ENCODE data around the gene IL34.
A peak's percentile ranks its signal among the peaks of the same experiment; 100 is the strongest.

The IL34 gene

DNA sequence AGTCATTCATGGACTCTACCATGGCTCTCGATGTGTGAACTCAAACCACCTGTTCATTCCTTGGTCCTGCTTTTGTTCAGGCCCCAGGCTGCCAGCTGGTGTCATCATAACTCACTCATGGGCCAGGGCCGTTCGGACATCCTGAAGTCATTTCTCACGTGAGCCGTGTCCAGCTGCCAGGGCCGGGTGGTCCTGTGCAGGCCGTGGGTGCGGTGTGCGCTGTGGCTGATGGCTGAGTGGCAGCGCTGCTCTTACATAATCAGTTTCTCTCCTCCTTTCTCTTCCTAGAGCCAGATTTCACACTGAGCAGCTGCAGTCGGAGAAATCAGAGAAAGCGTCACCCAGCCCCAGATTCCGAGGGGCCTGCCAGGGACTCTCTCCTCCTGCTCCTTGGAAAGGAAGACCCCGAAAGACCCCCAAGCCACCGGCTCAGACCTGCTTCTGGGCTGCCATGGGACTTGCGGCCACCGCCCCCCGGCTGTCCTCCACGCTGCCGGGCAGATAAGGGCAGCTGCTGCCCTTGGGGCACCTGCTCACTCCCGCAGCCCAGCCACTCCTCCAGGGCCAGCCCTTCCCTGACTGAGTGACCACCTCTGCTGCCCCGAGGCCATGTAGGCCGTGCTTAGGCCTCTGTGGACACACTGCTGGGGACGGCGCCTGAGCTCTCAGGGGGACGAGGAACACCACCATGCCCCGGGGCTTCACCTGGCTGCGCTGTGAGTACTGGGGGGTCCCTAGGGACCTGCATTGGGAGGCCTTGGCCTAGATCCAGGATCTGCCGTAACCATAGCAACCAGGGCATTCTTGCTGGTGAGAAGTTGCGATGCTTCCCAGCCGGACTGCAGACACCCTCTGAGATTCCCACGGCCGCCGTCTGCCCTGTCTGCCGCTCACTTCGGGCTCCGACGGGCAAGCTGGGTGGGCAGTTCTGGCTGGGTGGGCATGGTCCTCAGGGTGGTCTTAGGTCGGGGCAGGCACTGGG, at the start of gene IL34:
Gene IL34, plus strand, starts transcription at position 300 of the 982 bp plus-strand sequence. Its CDS starts 389 bp downstream, at position 689.
- no peak for DNase-seq (ENCODE audit: low read depth, low spot score)
- TF ChIP-seq, protein P1, sequence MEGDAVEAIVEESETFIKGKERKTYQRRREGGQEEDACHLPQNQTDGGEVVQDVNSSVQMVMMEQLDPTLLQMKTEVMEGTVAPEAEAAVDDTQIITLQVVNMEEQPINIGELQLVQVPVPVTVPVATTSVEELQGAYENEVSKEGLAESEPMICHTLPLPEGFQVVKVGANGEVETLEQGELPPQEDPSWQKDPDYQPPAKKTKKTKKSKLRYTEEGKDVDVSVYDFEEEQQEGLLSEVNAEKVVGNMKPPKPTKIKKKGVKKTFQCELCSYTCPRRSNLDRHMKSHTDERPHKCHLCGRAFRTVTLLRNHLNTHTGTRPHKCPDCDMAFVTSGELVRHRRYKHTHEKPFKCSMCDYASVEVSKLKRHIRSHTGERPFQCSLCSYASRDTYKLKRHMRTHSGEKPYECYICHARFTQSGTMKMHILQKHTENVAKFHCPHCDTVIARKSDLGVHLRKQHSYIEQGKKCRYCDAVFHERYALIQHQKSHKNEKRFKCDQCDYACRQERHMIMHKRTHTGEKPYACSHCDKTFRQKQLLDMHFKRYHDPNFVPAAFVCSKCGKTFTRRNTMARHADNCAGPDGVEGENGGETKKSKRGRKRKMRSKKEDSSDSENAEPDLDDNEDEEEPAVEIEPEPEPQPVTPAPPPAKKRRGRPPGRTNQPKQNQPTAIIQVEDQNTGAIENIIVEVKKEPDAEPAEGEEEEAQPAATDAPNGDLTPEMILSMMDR (IDR thresholded peaks at IDR 0.05; ENCODE audit: low read depth, low read length) = no peak
- in situ Hi-C loops (cut with HindIII; ENCODE audit: low sequenced_read_pairs) = no loop called here
- no peak within 1 kb of the TSS for H3K4me3 ChIP-seq (ENCODE audit: low read depth, low read length)

DNA sequence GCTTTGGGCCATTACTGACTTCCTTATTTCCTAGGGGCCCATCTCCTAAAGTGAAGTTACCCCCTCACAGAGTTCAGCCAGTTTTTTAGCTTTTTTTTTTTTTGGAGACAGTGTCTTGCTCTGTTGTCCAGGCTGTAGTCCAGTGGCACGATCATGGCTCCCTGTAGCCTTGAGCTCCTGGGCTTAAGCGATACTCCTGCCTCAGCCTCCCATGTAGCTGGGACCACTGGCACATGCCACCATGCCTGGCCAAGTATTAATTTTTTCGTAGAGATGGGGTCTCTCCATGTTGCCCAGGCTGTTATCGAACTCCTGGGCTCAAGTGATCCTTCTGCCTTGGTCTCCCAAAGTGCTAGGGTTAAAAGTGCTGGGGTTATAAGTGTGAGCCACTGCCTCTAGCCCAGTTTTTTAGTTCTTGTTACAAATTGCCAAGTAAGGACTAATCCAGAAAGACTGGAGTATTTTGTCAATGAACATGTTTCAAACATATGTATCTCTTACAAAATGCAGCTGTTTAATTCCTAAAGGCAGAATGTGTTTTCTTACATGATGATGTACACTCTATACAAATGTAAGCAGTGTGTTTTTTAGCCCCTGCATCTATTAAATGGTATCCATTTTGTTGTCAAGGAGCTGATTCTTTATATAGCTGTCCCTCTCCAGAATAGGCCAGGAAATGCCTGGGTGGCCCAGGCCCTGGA, 49.1 kb upstream of the IL34 start:
- in situ Hi-C loops (cut with HindIII; ENCODE audit: low sequenced_read_pairs) = no loop called here
- DNase-seq (ENCODE audit: low read depth, low spot score) = no peak
- TF ChIP-seq, protein P1 (IDR thresholded peaks at IDR 0.05; ENCODE audit: low read depth, low read length) = no peak
- no peak overlapping the region for H3K4me3 ChIP-seq (ENCODE audit: low read depth, low read length)

DNA sequence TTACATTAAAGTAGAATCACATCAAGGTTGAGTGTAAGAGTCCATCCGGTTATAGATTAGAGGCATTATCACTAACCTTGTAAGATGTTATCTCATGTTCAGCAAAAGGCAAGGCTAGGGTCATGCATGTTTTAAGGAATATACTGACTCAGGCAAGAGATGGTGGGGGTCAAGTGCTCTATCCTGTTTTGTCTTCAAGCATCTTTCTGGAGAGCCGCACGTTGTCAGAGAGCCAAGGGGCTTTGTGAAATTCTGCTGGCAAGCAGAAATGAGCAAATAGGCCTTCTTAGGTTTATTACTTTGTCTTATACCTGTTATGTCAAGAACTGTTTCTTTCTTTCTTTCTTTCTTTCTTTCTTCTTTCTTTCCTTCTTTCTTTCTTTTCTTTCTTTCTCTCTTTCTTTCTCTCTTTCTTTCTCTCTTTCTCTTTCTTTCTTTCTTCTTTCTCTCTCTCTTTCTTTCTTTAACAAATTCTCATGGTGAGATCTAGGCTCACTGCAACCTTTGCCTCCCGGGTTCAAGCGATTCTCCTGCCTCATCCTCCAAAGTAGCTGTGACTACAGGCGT, 47.3 kb upstream of the IL34 start:
- TF ChIP-seq, protein P1 (IDR thresholded peaks at IDR 0.05; ENCODE audit: low read depth, low read length) = no peak
- in situ Hi-C loops (cut with HindIII; ENCODE audit: low sequenced_read_pairs) = no loop called here

DNA sequence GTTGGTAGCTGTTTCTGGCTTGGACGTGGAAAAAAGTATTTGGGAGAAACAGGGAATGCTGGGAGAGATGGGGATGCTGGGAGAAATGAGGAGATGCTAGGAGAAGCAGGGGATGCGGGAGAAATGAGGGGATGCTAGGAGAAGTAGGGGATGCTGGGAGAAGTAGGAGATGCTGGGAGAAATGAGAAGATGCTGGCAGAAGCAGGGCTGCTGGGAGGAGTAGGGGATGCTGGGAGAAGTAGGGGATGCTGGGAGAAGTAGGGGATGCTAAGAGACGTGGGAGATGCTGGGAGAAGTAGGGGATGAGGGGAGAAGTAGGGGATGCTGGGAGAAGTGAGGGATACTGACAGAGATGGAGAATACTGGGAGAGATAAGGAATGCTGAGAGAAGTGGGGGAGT, 45.6 kb upstream of the IL34 start:
- in situ Hi-C loops (cut with HindIII; ENCODE audit: low sequenced_read_pairs) = no loop called here
- TF ChIP-seq, protein P1 (IDR thresholded peaks at IDR 0.05; ENCODE audit: low read depth, low read length) = no peak
- no peak for DNase-seq (ENCODE audit: low read depth, low spot score)

More for the DNA sequence above, 47.3 kb upstream of the IL34 start:
- no peak overlapping the region for H3K4me3 ChIP-seq (ENCODE audit: low read depth, low read length)
- DNase-seq (ENCODE audit: low read depth, low spot score) = no peak

DNA sequence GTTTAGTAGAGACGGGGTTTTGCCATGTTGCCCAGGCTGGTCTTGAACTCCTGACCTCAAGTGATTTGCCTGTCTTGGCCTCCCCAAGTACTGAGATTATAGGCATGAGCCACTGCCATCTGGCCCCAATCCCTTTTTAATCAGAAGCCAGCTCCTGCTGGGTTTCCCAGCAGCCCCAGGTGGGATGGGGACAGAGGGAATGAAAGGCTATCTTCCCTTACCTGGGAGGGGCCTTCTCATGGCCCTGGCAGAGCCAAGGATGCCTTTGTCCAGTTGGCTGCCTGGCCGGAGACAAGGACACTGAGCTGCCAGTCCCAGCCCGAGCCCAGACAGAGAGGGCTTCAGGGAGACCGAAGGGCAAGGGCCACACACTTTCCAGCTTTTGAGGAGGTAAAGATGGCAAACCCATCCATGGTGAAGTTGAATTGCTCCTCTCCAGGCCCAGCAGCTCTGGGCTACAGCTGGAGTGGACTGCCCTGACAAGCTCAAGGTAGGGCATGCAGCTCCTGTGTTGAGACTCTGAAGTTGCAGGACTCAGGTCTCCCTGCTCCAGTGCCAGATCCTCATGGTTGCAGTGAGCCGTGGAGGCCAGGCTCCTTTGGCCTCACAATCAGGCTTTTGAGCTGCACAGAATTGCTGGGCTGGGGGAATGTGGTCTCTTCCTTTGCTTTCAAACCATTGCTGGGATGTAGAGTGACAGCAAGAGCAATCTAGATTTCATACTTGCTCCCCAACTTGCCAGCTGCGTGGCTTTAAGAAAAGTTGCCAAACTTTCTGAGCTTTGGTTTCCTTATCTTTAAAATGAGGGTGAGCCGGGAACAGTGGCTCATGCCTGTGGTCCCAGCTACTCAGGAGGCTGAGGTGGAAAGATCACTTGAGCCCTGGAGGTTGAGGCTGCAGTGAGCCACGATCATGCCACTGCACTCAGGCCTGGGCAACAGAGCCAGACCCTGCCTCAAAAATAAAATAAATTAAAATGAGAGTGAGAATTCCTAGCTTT, 44.5 kb upstream of the IL34 start:
- in situ Hi-C loops (cut with HindIII; ENCODE audit: low sequenced_read_pairs) = no loop called here
- H3K4me3 ChIP-seq (ENCODE audit: low read depth, low read length) = no peak overlapping the region
- peak; percentile 17 for DNase-seq (ENCODE audit: low read depth, low spot score)
- TF ChIP-seq, protein P1 (IDR thresholded peaks at IDR 0.05; ENCODE audit: low read depth, low read length) = no peak

More for the DNA sequence above, 45.6 kb upstream of the IL34 start:
- H3K4me3 ChIP-seq (ENCODE audit: low read depth, low read length) = no peak overlapping the region
